GM12891 (cell line): Measurements from ENCODE around the gene IL10.

Source experiments
- POLR2A ChIP-seq: IDR thresholded peaks from 2 replicates; pipeline ENCODE4 v1.6.1; 2011; ENCODE audit warnings: low read depth, low read length, control low read depth
- POLR2AphosphoS5 ChIP-seq: IDR thresholded peaks from 2 replicates; pipeline ENCODE4 v1.6.1; 2011; ENCODE audit warnings: low read depth, low read length, control low read depth
- POU2F2 ChIP-seq: IDR thresholded peaks from 2 replicates; pipeline ENCODE4 v1.6.1; 2011; ENCODE audit warnings: low read depth, mild to moderate bottlenecking, control low read depth, low read length, moderate library complexity

- TF ChIP-seq POLR2A (no peak), POU2F2 (no peak), POLR2AphosphoS5 (no peak)
Observed at GRCh38 chr1:206757524-206758266, 14.6 kb downstream of the IL10 start.
